ENCODE measurements around the gene PDE4D.
"Not testable (repeated sequence)": the region's sequence is repeated elsewhere in the genome, so short reads cannot be mapped to it uniquely, and the experiment has no call there.

PDE4D gene

GRCh38 chr5:59798862-59799667 is 94.5 kb downstream of the PDE4D start:
- no peak for DNase-seq

GRCh38 chr5:59795141-59795540 is 98.4 kb downstream of the PDE4D start:
- no peak for DNase-seq

- no peak for DNase-seq
Observed at GRCh38 chr5:59792983-59793585, 100.4 kb downstream of the PDE4D start.

- no peak for DNase-seq
Observed at GRCh38 chr5:59791617-59792016, 101.9 kb downstream of the PDE4D start.

GRCh38 chr5:59790776-59791475 is 102.6 kb downstream of the PDE4D start:
- DNase-seq, result no peak

GRCh38 chr5:59790376-59790775 is 103.2 kb downstream of the PDE4D start:
- no peak for DNase-seq

- DNase-seq, result no peak
Observed at GRCh38 chr5:59789894-59790293, 103.6 kb downstream of the PDE4D start.

- DNase-seq, result no peak
Observed at GRCh38 chr5:59789197-59789596, 104.3 kb downstream of the PDE4D start.

GRCh38 chr5:59786334-59786805 is 107.2 kb downstream of the PDE4D start:
- no peak for DNase-seq

- DNase-seq, result no peak
Observed at GRCh38 chr5:59785676-59786333, 107.7 kb downstream of the PDE4D start.

GRCh38 chr5:59784708-59785107 is 108.8 kb downstream of the PDE4D start:
- DNase-seq, result not testable (repeated sequence)

- DNase-seq, result no peak
Observed at GRCh38 chr5:59783264-59783663, 110.3 kb downstream of the PDE4D start.

GRCh38 chr5:59782856-59783255 is 110.7 kb downstream of the PDE4D start:
- DNase-seq, result no peak

- no peak for DNase-seq
Observed at GRCh38 chr5:59779453-59779852, 114.1 kb downstream of the PDE4D start.

GRCh38 chr5:59777028-59777427 is 116.5 kb downstream of the PDE4D start:
- DNase-seq, result no peak

GRCh38 chr5:59773294-59773693 is 120.2 kb downstream of the PDE4D start:
- no peak for DNase-seq

- no peak for DNase-seq
Observed at GRCh38 chr5:59772757-59773156, 120.8 kb downstream of the PDE4D start.

GRCh38 chr5:59772206-59772605 is 121.3 kb downstream of the PDE4D start:
- DNase-seq, result no peak

- no peak for DNase-seq
Observed at GRCh38 chr5:59770953-59771352, 122.6 kb downstream of the PDE4D start.

GRCh38 chr5:59769832-59770231 is 123.7 kb downstream of the PDE4D start:
- DNase-seq, result no peak

- no peak for DNase-seq
Observed at GRCh38 chr5:59769041-59769360, 124.5 kb downstream of the PDE4D start.

- peak; percentile 21 for DNase-seq
Observed at GRCh38 chr5:59768152-59769040, 125.1 kb downstream of the PDE4D start.

Measured in activated T-cell treated with anti-CD3 and anti-CD28 coated beads, Interleukin-2, amount 50 U/mL, for 1 hour (primary cell).